Lower leg skin (tissue), 3 donors: ENCODE results near the gene EBF4.

Experiments
- CTCF ChIP-seq, 3 donors: fragments of 450-650 bp; IDR thresholded peaks; one replicate each; pipeline ENCODE4 v1.5.1; 2016; ENCODE audit warnings: antibody characterized with exemption in 3 of 3, mild to moderate bottlenecking in 3 of 3, moderate library complexity in 2 of 3
- POLR2A ChIP-seq, 2 donors: fragments of 450-650 bp; IDR thresholded peaks; one replicate each; pipeline ENCODE4 v1.6.1; 2016 to 2017; ENCODE audit warnings: antibody characterized with exemption in 2 of 2, mild to moderate bottlenecking in 1 of 2, moderate library complexity in 1 of 2

GRCh38 chr20:2739042-2739398 lies 46.4 kb downstream of the EBF4 start:
- TF ChIP-seq POLR2A (IDR thresholded peaks at IDR 0.05) = no peak
- no peak for TF ChIP-seq CTCF (IDR thresholded peaks at IDR 0.05)
